Measurements from ENCODE around the gene ATPAF1. TPM values are rescaled to one million over a fixed set of nuclear protein-coding genes. Genes with fewer than 3 reads are reported as not detected.

The ATPAF1 gene
- total and polyA plus RNA-seq, 2 experiments from 2014 or later, result 46.3 to 66.3 TPM

DNA sequence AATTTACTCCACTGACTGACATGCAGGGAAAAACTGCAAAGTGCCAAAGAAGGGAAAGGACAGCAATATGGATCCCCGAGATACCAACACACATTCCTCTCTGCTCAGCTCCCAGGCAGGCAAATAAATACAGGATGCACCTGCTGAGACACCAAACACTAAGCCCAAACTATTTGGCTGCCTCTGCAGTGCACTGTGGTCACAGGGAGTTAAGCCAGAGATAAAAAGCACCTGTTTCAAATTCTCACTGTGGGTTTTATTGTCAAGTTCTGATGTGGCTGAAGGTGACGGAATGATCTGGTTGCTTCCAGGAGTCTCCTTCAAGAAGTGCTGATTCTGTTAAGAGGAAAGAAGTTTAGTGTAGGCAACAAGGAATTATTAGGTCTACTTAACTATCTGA, 21.2 kb upstream of the ATPAF1 start:
- H3K9me2 ChIP-seq (ENCODE audit: insufficient read depth), result no peaks in the 10 kb centered on the region
- WGBS, 2 experiments (ENCODE audit: low coverage in 1 of 2, low lambda C conversion rate in 2 of 2, missing lambda C conversion rate in 2 of 2), result 94 to 96% methylated on average over 2 of the region's 2 CpGs
- no peak overlapping the region for H3K27ac ChIP-seq
- H3K4me1 ChIP-seq (ENCODE audit: insufficient read depth), result 0 out of 2 replicates have a peak, but pooled peaks cover 4% of the 10 kb centered on the region
- peaks cover 12% of the 10 kb centered on the region; the same call in 1 of the 2 replicates for H3K79me2 ChIP-seq (ENCODE audit: insufficient read depth)
- no peak for DNase-seq
- H3K4me2 ChIP-seq (ENCODE audit: unreplicated experiment), result no peak overlapping the region
- in situ Hi-C loops (cut with MboI), result no loop called here
- no peaks in the 10 kb centered on the region for H3K27me3 ChIP-seq (replicated peaks; ENCODE audit: insufficient read depth)
- H2AFZ ChIP-seq, result no peak overlapping the region
- H3K9me3 ChIP-seq (ENCODE audit: low read depth), result no peaks in the 10 kb centered on the region
- no peaks in the 10 kb centered on the region for H3F3A ChIP-seq (ENCODE audit: insufficient read depth)
- H4K20me1 ChIP-seq (ENCODE audit: insufficient read depth), result peaks cover 3% of the 10 kb centered on the region; the same call in 1 of the 2 replicates
- TF ChIP-seq EZH2phosphoT487 (IDR thresholded peaks at IDR 0.05; ENCODE audit: insufficient read depth, low read depth) (no peak), EZH2 (IDR thresholded peaks at IDR 0.05; ENCODE audit: insufficient read depth, poor library complexity, severe bottlenecking) (no peak)
- no peak overlapping the region for H3K4me3 ChIP-seq
- no peak overlapping the region for H3K9ac ChIP-seq
- peaks cover 55% of the 10 kb centered on the region for H3K36me3 ChIP-seq (ENCODE audit: low read depth)

DNA sequence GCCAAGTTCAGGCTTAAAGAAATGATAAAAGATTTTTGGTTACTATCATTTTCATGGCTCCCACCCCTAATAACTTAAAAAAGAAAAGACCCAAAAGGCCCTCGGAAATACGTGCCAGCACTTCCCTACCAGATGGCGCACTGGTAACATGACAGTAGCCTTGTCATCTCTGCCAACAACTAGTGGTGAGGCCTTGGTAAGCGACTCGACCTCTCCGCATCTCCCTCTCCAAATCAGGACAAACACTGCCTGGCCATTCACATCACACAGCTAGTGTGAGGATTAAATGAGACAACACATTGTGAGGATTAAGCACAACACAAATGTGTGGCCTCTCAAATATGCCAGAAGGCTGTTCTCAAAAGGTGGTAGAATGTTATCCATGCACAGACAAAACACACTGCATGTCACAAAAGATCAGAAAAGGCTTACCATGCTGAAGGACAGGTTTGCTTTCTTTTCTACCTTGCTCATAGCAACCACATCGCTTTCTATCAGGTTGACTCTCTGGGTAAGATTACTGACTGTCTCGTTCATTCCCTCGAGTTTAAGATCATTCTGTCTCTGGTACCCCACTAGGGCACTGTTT, 19.9 kb upstream of the ATPAF1 start:
- no peak overlapping the region for H3K27ac ChIP-seq
- peaks cover 7% of the 10 kb centered on the region; the same call in 1 of the 2 replicates for H3K79me2 ChIP-seq (ENCODE audit: insufficient read depth)

DNA sequence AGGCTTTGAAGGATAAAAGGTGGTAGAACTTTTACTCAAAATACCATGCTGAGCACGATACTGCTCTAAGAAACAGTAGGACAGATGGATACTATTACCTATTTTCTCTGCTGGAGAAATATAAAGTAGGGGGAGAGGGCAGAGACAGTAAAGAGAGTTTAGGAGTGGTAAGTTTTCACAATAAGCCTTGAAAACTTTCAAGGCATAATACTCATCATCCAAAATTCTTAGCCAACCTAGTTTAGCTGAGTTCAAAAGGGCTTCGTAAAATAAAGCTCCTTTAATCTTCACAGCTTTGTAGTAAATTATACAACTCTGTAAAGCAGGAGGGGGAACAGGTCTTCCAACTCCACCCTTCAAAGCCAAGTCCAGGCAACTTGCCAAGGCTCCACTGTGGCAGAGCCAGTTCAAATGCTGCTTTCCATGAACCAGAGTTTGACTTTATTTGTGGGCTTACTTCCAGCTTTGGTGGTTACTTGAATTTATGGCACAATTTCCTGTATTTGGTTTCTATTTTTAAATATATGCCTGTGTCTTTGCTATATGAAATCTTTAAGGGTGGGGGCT, 19.0 kb upstream of the ATPAF1 start:
- Histone ChIP-seq H3K27me3 (replicated peaks; ENCODE audit: insufficient read depth) (no peaks in the 10 kb centered on the region), H3F3A (ENCODE audit: insufficient read depth) (no peaks in the 10 kb centered on the region), H3K79me2 (ENCODE audit: insufficient read depth) (no peaks in the 10 kb centered on the region), H3K36me3 (ENCODE audit: low read depth) (peaks cover 77% of the 10 kb centered on the region), H3K27ac (no peak overlapping the region), H2AFZ (no peak overlapping the region), H3K9me2 (ENCODE audit: insufficient read depth) (no peaks in the 10 kb centered on the region), H3K4me1 (ENCODE audit: insufficient read depth) (0 out of 2 replicates have a peak, but pooled peaks cover 4% of the 10 kb centered on the region), H3K4me3 (no peak overlapping the region), H3K9ac (no peak overlapping the region), H4K20me1 (ENCODE audit: insufficient read depth) (no peaks in the 10 kb centered on the region), H3K9me3 (ENCODE audit: low read depth) (no peaks in the 10 kb centered on the region), H3K4me2 (ENCODE audit: unreplicated experiment) (no peak overlapping the region)
- no peak for TF ChIP-seq EZH2phosphoT487 (IDR thresholded peaks at IDR 0.05; ENCODE audit: insufficient read depth, low read depth)
- TF ChIP-seq EZH2 (IDR thresholded peaks at IDR 0.05; ENCODE audit: insufficient read depth, poor library complexity, severe bottlenecking), result no peak
- 53 to 59% methylated on average over 2 of the region's 2 CpGs for WGBS, 2 experiments (ENCODE audit: low coverage in 1 of 2, low lambda C conversion rate in 2 of 2, missing lambda C conversion rate in 2 of 2)
- in situ Hi-C loops (cut with MboI), result no loop called here
- DNase-seq, result peak; percentile 52

More for the DNA sequence above, 19.9 kb upstream of the ATPAF1 start:
- TF ChIP-seq EZH2 (IDR thresholded peaks at IDR 0.05; ENCODE audit: insufficient read depth, poor library complexity, severe bottlenecking) (no peak), EZH2phosphoT487 (IDR thresholded peaks at IDR 0.05; ENCODE audit: insufficient read depth, low read depth) (no peak)
- in situ Hi-C loops (cut with MboI), result no loop called here
- H3K9ac ChIP-seq, result no peak overlapping the region
- no peak for DNase-seq
- no peak overlapping the region for H3K4me2 ChIP-seq (ENCODE audit: unreplicated experiment)
- H4K20me1 ChIP-seq (ENCODE audit: insufficient read depth), result no peaks in the 10 kb centered on the region
- 96 to 97% methylated on average over 9 of the region's 9 CpGs for WGBS, 2 experiments (ENCODE audit: low coverage in 1 of 2, low lambda C conversion rate in 2 of 2, missing lambda C conversion rate in 2 of 2)
- H3F3A ChIP-seq (ENCODE audit: insufficient read depth), result no peaks in the 10 kb centered on the region
- H3K9me2 ChIP-seq (ENCODE audit: insufficient read depth), result no peaks in the 10 kb centered on the region
- H3K9me3 ChIP-seq (ENCODE audit: low read depth), result no peaks in the 10 kb centered on the region
- H3K27me3 ChIP-seq (replicated peaks; ENCODE audit: insufficient read depth), result no peaks in the 10 kb centered on the region
- no peak overlapping the region for H2AFZ ChIP-seq
- H3K4me1 ChIP-seq (ENCODE audit: insufficient read depth), result 0 out of 2 replicates have a peak, but pooled peaks cover 4% of the 10 kb centered on the region
- H3K4me3 ChIP-seq, result no peak overlapping the region
- peaks cover 68% of the 10 kb centered on the region for H3K36me3 ChIP-seq (ENCODE audit: low read depth)

DNA sequence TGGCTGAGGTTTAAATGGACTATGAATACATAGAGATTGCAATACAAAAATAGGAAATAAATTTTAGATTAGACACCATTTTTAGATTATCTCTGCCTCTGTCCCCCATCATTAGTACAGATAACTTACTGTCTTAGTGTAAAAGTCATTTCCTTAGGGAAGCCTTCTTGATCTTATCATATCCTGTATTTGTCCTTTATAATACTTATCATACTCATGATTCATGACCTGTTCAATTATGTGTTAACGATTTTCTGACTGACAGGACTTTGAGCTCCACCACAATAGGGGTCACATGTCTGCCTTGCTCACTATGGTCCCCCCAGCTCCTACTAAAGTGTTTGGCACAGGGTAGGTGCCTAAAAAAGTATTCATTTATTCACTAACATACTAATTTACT, 18.1 kb upstream of the ATPAF1 start:
- no peaks in the 10 kb centered on the region for H3K9me2 ChIP-seq (ENCODE audit: insufficient read depth)
- H3K27ac ChIP-seq, result no peak overlapping the region
- no peaks in the 10 kb centered on the region for H3F3A ChIP-seq (ENCODE audit: insufficient read depth)
- no peaks in the 10 kb centered on the region for H3K27me3 ChIP-seq (replicated peaks; ENCODE audit: insufficient read depth)
- no peak overlapping the region for H2AFZ ChIP-seq
- TF ChIP-seq EZH2phosphoT487 (IDR thresholded peaks at IDR 0.05; ENCODE audit: insufficient read depth, low read depth) (no peak), EZH2 (IDR thresholded peaks at IDR 0.05; ENCODE audit: insufficient read depth, poor library complexity, severe bottlenecking) (no peak)
- WGBS, 2 experiments (ENCODE audit: low coverage in 1 of 2, low lambda C conversion rate in 2 of 2, missing lambda C conversion rate in 2 of 2), result 88 to 90% methylated on average over 1 of the region's 1 CpG
- no peaks in the 10 kb centered on the region for H3K9me3 ChIP-seq (ENCODE audit: low read depth)
- H3K4me3 ChIP-seq, result no peak overlapping the region
- in situ Hi-C loops (cut with MboI), result no loop called here
- H3K4me1 ChIP-seq (ENCODE audit: insufficient read depth), result 0 out of 2 replicates have a peak, but pooled peaks cover 4% of the 10 kb centered on the region
- H3K4me2 ChIP-seq (ENCODE audit: unreplicated experiment), result no peak overlapping the region
- no peak overlapping the region for H3K9ac ChIP-seq
- H3K36me3 ChIP-seq (ENCODE audit: low read depth), result peaks cover 78% of the 10 kb centered on the region
- no peaks in the 10 kb centered on the region for H3K79me2 ChIP-seq (ENCODE audit: insufficient read depth)
- no peaks in the 10 kb centered on the region for H4K20me1 ChIP-seq (ENCODE audit: insufficient read depth)
- no peak for DNase-seq

All from GM23248 (cell line).